A549 (cell line): ENCODE results near the gene ZNF135. TPM values are rescaled to one million over a fixed set of nuclear protein-coding genes. Genes with fewer than 3 reads are reported as not detected.

Experiments used
- ATAC-seq, 2 experiments: fragments of 200-7000 bp in 1 of 2; fragments of >200 bp in 1 of 2; cut with Nextera tagmentation in 1 of 2; cut with Tn5 transposase in 1 of 2; 3 replicates each; pipeline versions ENCODE4 v1.8.0 to v1.9.1; 2018 to 2020; ENCODE audit warnings: mild to moderate bottlenecking in 1 of 2, moderate library complexity in 1 of 2
- CTCF ChIA-PET: fragments of 300-600 bp; sonication (Branson Sonifier 250); formaldehyde crosslinking; extraction: SDS; loops from one replicate; lab custom pipeline; 2021; ENCODE audit warnings: antibody characterized with exemption, inconsistent platforms; lab: Yijun Ruan, JAX
- POLR2A ChIA-PET: fragments of 350-600 bp; formaldehyde crosslinking; extraction: SDS; loops from one replicate; lab custom pipeline; 2021; ENCODE audit warnings: antibody characterized with exemption, inconsistent platforms; lab: Yijun Ruan, JAX
- DNase-seq, 2 experiments: peaks; one replicate each; pipeline versions ENCODE4 v3.0.0 to v3.0.0-alpha.2; 2011 to 2016; ENCODE audit warnings: low read depth in 1 of 2, low spot score in 1 of 2
- FAIRE-seq: peaks from 2 replicates; lab custom pipeline; 2011; peaks lifted over from hg19 to GRCh38; lab: Jason Lieb, UNC
- H3K27ac ChIP-seq, 2 experiments: fragments of >200 bp; sonication (Bioruptor Twin); formaldehyde crosslinking; 3 replicates each; pipeline ENCODE4 v1.5.1; 2016 to 2017
- H3K4me1 ChIP-seq: fragments of >200 bp; sonication (Bioruptor Twin); formaldehyde crosslinking; 3 replicates; pipeline ENCODE4 v1.6.1; 2016
- H3K4me2 ChIP-seq: fragments of >200 bp; sonication (Bioruptor Twin); formaldehyde crosslinking; 3 replicates; pipeline ENCODE4 v1.6.1; 2016
- H3K4me3 ChIP-seq: fragments of >200 bp; sonication (Bioruptor Twin); formaldehyde crosslinking; 3 replicates; pipeline ENCODE4 v1.5.1; 2016
- H3K9me3 ChIP-seq: fragments of >200 bp; sonication (Bioruptor Twin); formaldehyde crosslinking; 3 replicates; pipeline ENCODE4 v1.6.1; 2016
- BCL3 ChIP-seq: fragments of >200 bp; sonication (Bioruptor Twin); formaldehyde crosslinking; IDR thresholded peaks from 3 replicates; pipeline ENCODE4 v1.6.1; 2016
- CEBPB ChIP-seq, 2 experiments: fragments of >200 bp in 1 of 2; sonication (Bioruptor Twin) in 1 of 2; formaldehyde crosslinking in 1 of 2; IDR thresholded peaks; 2 replicates each; pipeline ENCODE4 v1.6.1; 2012 to 2016
- CHD2 ChIP-seq: fragments of 150-350 bp; IDR thresholded peaks from 2 replicates; pipeline ENCODE4 v1.6.1; 2014; ENCODE audit warnings: low read length; ENCODE audit not compliant: partially characterized antibody
- CHD4 ChIP-seq: fragments of 200-600 bp; sonication (generic); IDR thresholded peaks from 2 replicates; pipeline ENCODE4 v1.6.1; 2016; ENCODE audit warnings: antibody characterized with exemption, mild to moderate bottlenecking, borderline replicate concordance
- EHF ChIP-seq: fragments of 250-450 bp; sonication (Bioruptor Pico); IDR thresholded peaks from 2 replicates; pipeline ENCODE4 v1.5.0; 2020; ENCODE audit warnings: mild to moderate bottlenecking
- EHMT2 ChIP-seq: fragments of 200-600 bp; sonication (generic); IDR thresholded peaks from 2 replicates; pipeline ENCODE4 v1.6.1; 2016; ENCODE audit warnings: antibody characterized with exemption, low read depth, mild to moderate bottlenecking, moderate library complexity
- ELK1 ChIP-seq: fragments of 150-350 bp; IDR thresholded peaks from 2 replicates; pipeline ENCODE4 v1.6.1; 2014; ENCODE audit warnings: low read depth, mild to moderate bottlenecking, low read length
- FOSL2 ChIP-seq, 2 experiments: fragments of 450-650 bp in 1 of 2; fragments of >200 bp in 1 of 2; sonication (Bioruptor Twin) in 1 of 2; formaldehyde crosslinking; IDR thresholded peaks; 2 replicates each; pipeline versions ENCODE4 v1.5.0 to v1.6.1; 2016 to 2020; ENCODE audit warnings: mild to moderate bottlenecking in 1 of 2, moderate library complexity in 1 of 2
- GATA3 ChIP-seq: IDR thresholded peaks from 2 replicates; pipeline ENCODE4 v1.6.1; 2012; ENCODE audit warnings: borderline replicate concordance
- HDAC2 ChIP-seq: fragments of 200-600 bp; sonication (generic); IDR thresholded peaks from 2 replicates; pipeline ENCODE4 v1.6.1; 2016
- HEYL ChIP-seq: fragments of 250-450 bp; sonication (Bioruptor Pico); IDR thresholded peaks from 2 replicates; pipeline ENCODE4 v1.8.0; 2021; ENCODE audit warnings: mild to moderate bottlenecking, moderate library complexity
- HOXB5 ChIP-seq: fragments of 250-450 bp; sonication (Bioruptor Pico); IDR thresholded peaks from 2 replicates; pipeline ENCODE4 v1.5.0; 2020; ENCODE audit warnings: mild to moderate bottlenecking, moderate library complexity
- JUNB ChIP-seq: fragments of >200 bp; sonication (Bioruptor Twin); formaldehyde crosslinking; IDR thresholded peaks from 2 replicates; pipeline ENCODE4 v1.6.1; 2016
- MAZ ChIP-seq: fragments of 150-350 bp; IDR thresholded peaks from 2 replicates; pipeline ENCODE4 v1.6.1; 2014; ENCODE audit warnings: antibody characterized with exemption, low read depth, low read length, borderline replicate concordance
- MYC ChIP-seq: IDR thresholded peaks from 2 replicates; pipeline ENCODE4 v1.6.1; 2012; ENCODE audit warnings: mild to moderate bottlenecking, inconsistent platforms, low read length, improper control_type of control experiment, borderline replicate concordance
- NFE2L2 ChIP-seq: fragments of 150-350 bp; conservative IDR thresholded peaks from 2 replicates; pipeline ENCODE4 v1.6.1; 2014; ENCODE audit warnings: low read length
- NPAS2 ChIP-seq: fragments of 250-450 bp; sonication (Bioruptor Pico); IDR thresholded peaks from 2 replicates; pipeline ENCODE4 v1.8.0; 2022; ENCODE audit warnings: mild to moderate bottlenecking, moderate library complexity, borderline replicate concordance
- NR3C1 ChIP-seq: fragments of >200 bp; sonication (Bioruptor Twin); formaldehyde crosslinking; IDR thresholded peaks from 3 replicates; pipeline ENCODE4 v1.6.1; 2017
- RAD21 ChIP-seq, 2 experiments: fragments of >200 bp in 1 of 2; sonication (Bioruptor Twin) in 1 of 2; formaldehyde crosslinking in 1 of 2; IDR thresholded peaks in 1 of 2; conservative IDR thresholded peaks in 1 of 2; 2 replicates in 1 of 2; 3 replicates in 1 of 2; pipeline ENCODE4 v1.6.1; 2012 to 2018; ENCODE audit warnings: inconsistent platforms in 1 of 2
- RARB ChIP-seq: fragments of 250-450 bp; sonication (Bioruptor Pico); IDR thresholded peaks from 2 replicates; pipeline ENCODE4 v1.8.0; 2021; ENCODE audit warnings: mild to moderate bottlenecking, moderate library complexity
- RCOR1 ChIP-seq: fragments of 150-350 bp; IDR thresholded peaks from 2 replicates; pipeline ENCODE4 v1.6.1; 2014; ENCODE audit warnings: antibody characterized with exemption, low read length, low read depth
- RFX5 ChIP-seq: fragments of 450-650 bp; IDR thresholded peaks from 2 replicates; pipeline ENCODE4 v1.7.1; 2014; ENCODE audit warnings: antibody characterized with exemption, mild to moderate bottlenecking, moderate library complexity
- RNF2 ChIP-seq: fragments of 200-600 bp; sonication (generic); IDR thresholded peaks from 2 replicates; pipeline ENCODE4 v1.6.1; 2016; ENCODE audit warnings: low read depth, mild to moderate bottlenecking, antibody characterized with exemption, moderate library complexity, borderline replicate concordance
- SMC3 ChIP-seq: fragments of >200 bp; sonication (Bioruptor Twin); formaldehyde crosslinking; IDR thresholded peaks from 3 replicates; pipeline ENCODE4 v1.6.1; 2018; ENCODE audit warnings: inconsistent platforms
- TFCP2L1 ChIP-seq: fragments of 250-450 bp; sonication (Bioruptor Pico); IDR thresholded peaks from 2 replicates; pipeline ENCODE4 v1.5.0; 2021; ENCODE audit warnings: mild to moderate bottlenecking
- ZFP36 ChIP-seq: fragments of 450-650 bp; IDR thresholded peaks from 2 replicates; pipeline ENCODE4 v1.6.1; 2014; ENCODE audit warnings: borderline replicate concordance; ENCODE audit not compliant: partially characterized antibody
- ZNF302 ChIP-seq: fragments of 250-450 bp; sonication (Bioruptor Pico); IDR thresholded peaks from 2 replicates; pipeline ENCODE4 v1.9.0; 2021; ENCODE audit warnings: inconsistent platforms, mild to moderate bottlenecking, moderate library complexity
- WGBS: methylation state at CpG from one replicate; pipeline ENCODE4 v1.1.6; 2017; ENCODE audit errors: missing lambda C conversion rate; 5-methylcytosine and 5-hydroxymethylcytosine counted together
- polyA plus RNA-seq, 4 experiments: library from polyadenylated mRNA; depleted of rRNA in 3 of 4; stranded (reverse); fragments of >200 nt; fragmentation: RNase III in 1 of 4; extraction: RNeasy Plus Mini Kit Qiagen cat#74134 plus additional on column Dnase treatment in 1 of 4; gene quantifications; 2 replicates in 3 of 4; 3 replicates in 1 of 4; pipeline ENCODE4 v1.2.3, GENCODE V29; 2011 to 2017
- TF ChIP-seq, protein P1 (sequence below): fragments of 250-450 bp; sonication (Bioruptor Pico); IDR thresholded peaks from 2 replicates; pipeline ENCODE4 v1.5.0; 2020; ENCODE audit warnings: low read depth, mild to moderate bottlenecking, moderate library complexity

Gene ZNF135
- polyA plus RNA-seq, 2 of the 4 experiments (the other 2 are of a cell fraction): not detected

DNA sequence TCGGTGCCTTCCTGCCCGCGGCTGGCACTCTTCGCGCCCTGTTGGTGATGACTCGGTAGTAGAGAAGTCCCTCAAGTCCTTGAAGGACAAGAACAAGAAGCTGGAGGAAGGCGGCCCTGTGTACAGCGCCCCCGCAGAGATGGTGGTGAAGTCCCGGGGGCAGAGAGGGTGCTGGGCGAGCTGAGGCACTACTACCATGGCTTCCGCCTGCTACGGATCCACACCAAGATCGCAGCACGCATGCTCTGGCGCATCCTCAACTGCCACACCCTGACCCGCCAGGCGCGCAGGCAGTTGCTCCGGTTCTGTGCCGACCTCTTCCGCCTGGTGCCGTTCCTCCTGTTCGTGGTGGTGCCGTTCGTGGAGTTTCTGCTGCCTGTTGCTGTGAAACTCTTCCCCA, 14.2 kb upstream of the ZNF135 start:
- Histone ChIP-seq H3K4me1 (no peaks in the 10 kb centered on the region), H3K9me3 (peaks cover 80% of the 10 kb centered on the region), H3K27ac (no peak overlapping the region)
- POLR2A ChIA-PET: no interaction called here
- ATAC-seq: no peak
- TF ChIP-seq EHF (CRISPR knock-in tag) (no peak), RCOR1 (no peak), HDAC2 (no peak), BCL3 (no peak), JUNB (no peak), RFX5 (no peak)
- TF ChIP-seq, all 56 proteins: peak for 0
- FAIRE-seq (no peak), DNase-seq (no peak)
- CTCF ChIA-PET: no interaction called here
- Histone ChIP-seq H3K4me3 (no peak overlapping the region), H3K4me2 (no peak overlapping the region)
- WGBS: 70% methylated on average over 26 of the region's 26 CpGs

DNA sequence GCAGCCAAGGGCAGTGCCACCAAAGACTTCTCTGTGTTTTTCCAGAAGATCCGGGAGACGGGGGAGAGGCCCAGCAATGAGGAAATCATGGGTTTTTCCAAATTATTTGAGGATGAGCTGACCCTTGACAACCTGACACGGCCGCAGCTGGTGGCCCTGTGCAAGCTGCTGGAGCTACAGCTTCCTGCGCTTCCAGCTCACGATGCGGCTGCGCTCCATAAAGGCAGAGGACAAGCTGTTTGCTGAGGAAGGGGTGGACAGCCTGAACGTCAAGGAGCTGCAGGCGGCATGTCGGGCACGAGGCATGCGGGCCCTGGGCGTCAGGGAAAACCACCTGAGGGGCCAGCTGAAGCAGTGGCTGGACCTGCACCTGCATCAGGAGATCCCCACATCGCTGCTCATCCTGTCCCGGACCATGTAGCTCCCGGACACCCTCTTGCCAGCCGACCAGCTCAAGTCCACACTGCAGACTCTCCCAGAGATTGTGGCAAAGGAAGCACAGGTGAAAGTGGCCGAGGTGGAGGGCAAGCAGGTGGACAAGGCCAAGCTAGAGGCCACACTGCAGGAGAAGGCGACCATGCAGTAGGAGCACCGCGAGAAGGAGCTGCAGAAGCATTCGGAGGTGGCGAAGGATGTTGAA, 13.6 kb upstream of the ZNF135 start:
- no peaks in the 10 kb centered on the region for H3K4me1 ChIP-seq
- DNase-seq (no peak), FAIRE-seq (no peak), ATAC-seq (no peak)
- H3K4me2 ChIP-seq: no peak overlapping the region
- no peak overlapping the region for H3K27ac ChIP-seq
- no peak overlapping the region for H3K4me3 ChIP-seq
- WGBS: 21% methylated on average over 19 of the region's 24 CpGs
- peaks cover 73% of the 10 kb centered on the region for H3K9me3 ChIP-seq
- TF ChIP-seq HDAC2: no peak
- no peak for TF ChIP-seq TFCP2L1 (CRISPR knock-in tag)
- TF ChIP-seq NPAS2 (CRISPR knock-in tag): no peak
- TF ChIP-seq RNF2: no peak
- ChIA-PET POLR2A (no interaction called here), CTCF (interaction anchor here (0.7 kb wide), 1 partner anchor 37 kb away, joined by 3 read pairs; no protein-coding TSS in a partner anchor)

- ChIA-PET CTCF (interaction anchor here (0.6 kb wide), 1 partner anchor 795 kb away, joined by 3 read pairs; no protein-coding TSS in a partner anchor), POLR2A (no interaction called here)
- H3K9me3 ChIP-seq: peaks cover 73% of the 10 kb centered on the region
- TF ChIP-seq FOSL2 (IDR thresholded peaks at IDR 0.05) (no peak), FOSL2 (CRISPR knock-in tag; IDR thresholded peaks at IDR 0.05) (no peak), ELK1 (no peak), RAD21 (conservative IDR thresholded peaks at IDR 0.05 in 1 of 2, IDR thresholded peaks at IDR 0.05 in 1 of 2) (no peak), GATA3 (no peak), SMC3 (no peak), ZFP36 (no peak), NR3C1 (no peak)
- no peak for ATAC-seq
- DNase-seq: no peak
- no peak overlapping the region for H3K4me2 ChIP-seq
- FAIRE-seq: no peak
- 5% methylated on average over 7 of the region's 7 CpGs for WGBS
- H3K27ac ChIP-seq: no peak overlapping the region
- no peaks in the 10 kb centered on the region for H3K4me1 ChIP-seq
- H3K4me3 ChIP-seq: no peak overlapping the region
Observed at GRCh38 chr19:58046856-58047255, 12.2 kb upstream of the ZNF135 start.

- Histone ChIP-seq H3K4me2 (no peak overlapping the region), H3K4me1 (no peaks in the 10 kb centered on the region), H3K9me3 (peaks cover 80% of the 10 kb centered on the region), H3K4me3 (no peak overlapping the region), H3K27ac (no peak overlapping the region)
- 0% methylated on average over 5 of the region's 12 CpGs for WGBS
- DNase-seq (no peak), ATAC-seq (no peak), FAIRE-seq (no peak)
- POLR2A ChIA-PET: no interaction called here
- CTCF ChIA-PET: no interaction called here
- no peak for TF ChIP-seq CEBPB (IDR thresholded peaks at IDR 0.05)
- no peak for TF ChIP-seq ZNF302 (CRISPR knock-in tag)
- TF ChIP-seq, protein P1, sequence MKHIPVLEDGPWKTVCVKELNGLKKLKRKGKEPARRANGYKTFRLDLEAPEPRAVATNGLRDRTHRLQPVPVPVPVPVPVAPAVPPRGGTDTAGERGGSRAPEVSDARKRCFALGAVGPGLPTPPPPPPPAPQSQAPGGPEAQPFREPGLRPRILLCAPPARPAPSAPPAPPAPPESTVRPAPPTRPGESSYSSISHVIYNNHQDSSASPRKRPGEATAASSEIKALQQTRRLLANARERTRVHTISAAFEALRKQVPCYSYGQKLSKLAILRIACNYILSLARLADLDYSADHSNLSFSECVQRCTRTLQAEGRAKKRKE (CRISPR knock-in tag): no peak
- no peak for TF ChIP-seq RNF2
- no peak for TF ChIP-seq GATA3
- TF ChIP-seq EHMT2: no peak
- TF ChIP-seq JUNB: no peak
- TF ChIP-seq MAZ: no peak
- TF ChIP-seq ZFP36: no peak
- no peak for TF ChIP-seq CHD4
- no peak for TF ChIP-seq NFE2L2
- TF ChIP-seq HOXB5 (CRISPR knock-in tag): no peak
- TF ChIP-seq HEYL: no peak
- no peak for TF ChIP-seq RARB
- no peak for TF ChIP-seq MYC
- no peak for TF ChIP-seq CHD2
Observed at GRCh38 chr19:58047672-58048071, 11.4 kb upstream of the ZNF135 start.
